WTC11 (cell line): ENCODE measurements around the gene PCDH10. TPM values are rescaled to one million over a fixed set of nuclear protein-coding genes. Genes with fewer than 3 reads are reported as not detected.

Source experiments
- ATAC-seq: fragments of 200-7000 bp; cut with Tn5 transposase; 2 replicates; pipeline ENCODE4 v1.10.0; 2021; ENCODE audit warnings: mild to moderate bottlenecking, moderate library complexity
- CTCF ChIA-PET: fragments of 300-600 bp; sonication (Branson Sonifier 250); formaldehyde crosslinking; loops from one replicate; lab custom pipeline; 2021; ENCODE audit warnings: antibody characterized with exemption; lab: Charles Lee
- POLR2A ChIA-PET: fragments of 350-600 bp; sonication (Branson Sonifier 250); formaldehyde crosslinking; loops from one replicate; lab custom pipeline; 2021; ENCODE audit warnings: antibody characterized with exemption; lab: Charles Lee
- DNase-seq: peaks from one replicate; pipeline ENCODE4 v3.0.0; 2021; ENCODE audit warnings: low spot score
- H3K27ac Mint-ChIP-seq: 2 replicates; pipeline ENCODE4 v1.8.0; 2021; ENCODE audit warnings: mixed read lengths
- H3K27me3 Mint-ChIP-seq: 2 replicates; pipeline ENCODE4 v1.8.0; 2021; ENCODE audit warnings: low read depth, mild to moderate bottlenecking, moderate library complexity, mixed read lengths
- H3K36me3 Mint-ChIP-seq: 2 replicates; pipeline ENCODE4 v1.8.0; 2021; ENCODE audit warnings: mixed read lengths
- H3K4me1 Mint-ChIP-seq: 2 replicates; pipeline ENCODE4 v1.8.0; 2022; ENCODE audit warnings: mixed read lengths
- H3K4me3 Mint-ChIP-seq: 2 replicates; pipeline ENCODE4 v1.8.0; 2021; ENCODE audit warnings: mild to moderate bottlenecking, moderate library complexity, mixed read lengths
- H3K9me3 Mint-ChIP-seq: 2 replicates; pipeline ENCODE4 v1.8.0; 2021; ENCODE audit warnings: mixed read lengths
- ESRRA ChIP-seq: sonication (generic); formaldehyde crosslinking; IDR thresholded peaks from 2 replicates; pipeline ENCODE4 v1.8.1; 2022; ENCODE audit warnings: mild to moderate bottlenecking, missing genetic modification reagents, borderline replicate concordance
- FOXP1 ChIP-seq: sonication (generic); formaldehyde crosslinking; IDR thresholded peaks from 2 replicates; pipeline ENCODE4 v1.8.0; 2022; ENCODE audit warnings: missing genetic modification reagents, mild to moderate bottlenecking, moderate library complexity, borderline replicate concordance
- HMGA2 ChIP-seq: fragments of 250-450 bp; sonication (Bioruptor Pico); IDR thresholded peaks from 2 replicates; pipeline ENCODE4 v1.4.0; 2021; ENCODE audit warnings: mild to moderate bottlenecking, moderate library complexity
- IRF2 ChIP-seq: sonication (generic); formaldehyde crosslinking; IDR thresholded peaks from 2 replicates; pipeline ENCODE4 v1.8.0; 2022; ENCODE audit warnings: low read depth, missing genetic modification reagents, borderline replicate concordance
- RELA ChIP-seq: sonication (generic); formaldehyde crosslinking; IDR thresholded peaks from 2 replicates; pipeline ENCODE4 v1.8.1; 2022; ENCODE audit warnings: missing genetic modification reagents, mild to moderate bottlenecking, borderline replicate concordance
- TEAD1 ChIP-seq: sonication (generic); formaldehyde crosslinking; IDR thresholded peaks from 2 replicates; pipeline ENCODE4 v1.8.0; 2022; ENCODE audit warnings: mild to moderate bottlenecking, missing genetic modification reagents
- ZNF281 ChIP-seq: sonication (generic); formaldehyde crosslinking; IDR thresholded peaks from 2 replicates; pipeline ENCODE4 v1.8.0; 2023; ENCODE audit warnings: mild to moderate bottlenecking, missing genetic modification reagents
- ZNF671 ChIP-seq: fragments of 250-450 bp; sonication (Bioruptor Pico); IDR thresholded peaks from 2 replicates; pipeline ENCODE4 v1.8.0; 2021; ENCODE audit warnings: mild to moderate bottlenecking
- ZSCAN18 ChIP-seq: fragments of 250-450 bp; sonication (Bioruptor Pico); IDR thresholded peaks from 2 replicates; pipeline ENCODE4 v2.1.2; 2022; ENCODE audit warnings: mild to moderate bottlenecking, moderate library complexity
- total RNA-seq: library from RNA; stranded (reverse); gene quantifications from 3 replicates; pipeline ENCODE4 v1.2.3, GENCODE V29; 2021
- TF ChIP-seq, protein P1 (sequence below): sonication (generic); formaldehyde crosslinking; IDR thresholded peaks from 2 replicates; pipeline ENCODE4 v1.8.1; 2022; ENCODE audit warnings: mild to moderate bottlenecking, moderate library complexity, missing genetic modification reagents
- TF ChIP-seq, protein P2 (sequence below): sonication (generic); formaldehyde crosslinking; IDR thresholded peaks from 2 replicates; pipeline ENCODE4 v1.8.1; 2022; ENCODE audit warnings: low read depth, mild to moderate bottlenecking, moderate library complexity, missing genetic modification reagents, borderline replicate concordance
- TF ChIP-seq, protein P3 (sequence below): fragments of 250-450 bp; sonication (Bioruptor Pico); IDR thresholded peaks from 2 replicates; pipeline ENCODE4 v1.9.0; 2021; ENCODE audit warnings: mild to moderate bottlenecking, borderline replicate concordance
- TF ChIP-seq, protein P4 (sequence below): fragments of 250-450 bp; sonication (Bioruptor Pico); IDR thresholded peaks from 2 replicates; pipeline ENCODE4 v1.9.0; 2021; ENCODE audit warnings: moderate library complexity, mild to moderate bottlenecking, inconsistent platforms, borderline replicate concordance

The PCDH10 gene
- total RNA-seq, 1 experiment from 2014 or later: 7.8 TPM

DNA sequence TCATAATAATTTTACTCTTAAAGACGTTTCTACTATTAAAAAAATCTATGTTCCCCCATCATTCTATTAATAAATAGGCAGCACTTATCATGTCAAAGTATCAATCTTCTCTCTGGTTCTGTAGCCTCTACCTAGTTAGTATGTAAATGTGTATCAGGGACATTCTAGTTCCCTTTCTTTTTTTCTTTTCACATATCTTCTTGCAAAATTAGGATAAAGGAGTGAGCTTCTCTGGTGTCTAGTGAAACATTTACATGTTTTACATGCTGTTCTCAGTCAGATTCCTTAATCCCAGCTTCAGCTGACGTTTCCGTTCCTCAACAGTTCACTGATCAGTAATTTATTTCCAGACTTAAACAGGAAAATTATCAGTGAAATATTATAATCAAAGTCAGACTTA, 11.8 kb downstream of the PCDH10 start:
- CTCF ChIA-PET: interaction anchor here (1.0 kb wide), 1 partner anchor 14 kb away, joined by 3 read pairs; no protein-coding TSS in a partner anchor
- TF ChIP-seq TEAD1 (CRISPR knock-in tag): no peak
- no peak for TF ChIP-seq IRF2 (CRISPR knock-in tag)
- TF ChIP-seq, protein P1, sequence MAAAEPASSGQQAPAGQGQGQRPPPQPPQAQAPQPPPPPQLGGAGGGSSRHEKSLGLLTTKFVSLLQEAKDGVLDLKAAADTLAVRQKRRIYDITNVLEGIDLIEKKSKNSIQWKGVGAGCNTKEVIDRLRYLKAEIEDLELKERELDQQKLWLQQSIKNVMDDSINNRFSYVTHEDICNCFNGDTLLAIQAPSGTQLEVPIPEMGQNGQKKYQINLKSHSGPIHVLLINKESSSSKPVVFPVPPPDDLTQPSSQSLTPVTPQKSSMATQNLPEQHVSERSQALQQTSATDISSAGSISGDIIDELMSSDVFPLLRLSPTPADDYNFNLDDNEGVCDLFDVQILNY (CRISPR knock-in tag): no peak
- no peak for DNase-seq
- no peaks in the 10 kb centered on the region for H3K9me3 Mint-ChIP-seq
- H3K36me3 Mint-ChIP-seq: 0 out of 2 replicates have a peak, but pooled peaks cover 3% of the 10 kb centered on the region
- peaks cover 15% of the 10 kb centered on the region for H3K4me1 Mint-ChIP-seq
- no peak overlapping the region for H3K27ac Mint-ChIP-seq
- POLR2A ChIA-PET: no interaction called here
- no peaks in the 10 kb centered on the region for H3K27me3 Mint-ChIP-seq
- H3K4me3 Mint-ChIP-seq: no peak overlapping the region
- no peak for ATAC-seq

- Mint-ChIP-seq H3K27ac (no peak overlapping the region), H3K9me3 (no peaks in the 10 kb centered on the region), H3K4me1 (peaks cover 6% of the 10 kb centered on the region), H3K36me3 (0 out of 2 replicates have a peak, but pooled peaks cover 3% of the 10 kb centered on the region), H3K4me3 (no peak overlapping the region), H3K27me3 (no peaks in the 10 kb centered on the region)
- ChIA-PET CTCF (interaction anchor here (1.0 kb wide), 1 partner anchor 15 kb away, joined by 3 read pairs; no protein-coding TSS in a partner anchor), POLR2A (no interaction called here)
- no peak for TF ChIP-seq ESRRA (CRISPR knock-in tag)
- TF ChIP-seq HMGA2: peak; percentile 67
- ATAC-seq (no peak), DNase-seq (no peak)
Measured at GRCh38 chr4:133161570-133162295, 12.6 kb downstream of the PCDH10 start.

- 0 out of 2 replicates have a peak, but pooled peaks cover 6% of the 10 kb centered on the region for H3K4me1 Mint-ChIP-seq
- peak overlapping the region; percentile 23; the same call in 1 of the 2 replicates for H3K27ac Mint-ChIP-seq
- no peak overlapping the region for H3K4me3 Mint-ChIP-seq
- ATAC-seq (peak; percentile 58), DNase-seq (no peak)
- POLR2A ChIA-PET: no interaction called here
- no peaks in the 10 kb centered on the region for H3K27me3 Mint-ChIP-seq
- TF ChIP-seq ZSCAN18 (CRISPR knock-in tag) (no peak), RELA (CRISPR knock-in tag) (no peak), ESRRA (CRISPR knock-in tag) (no peak), ZNF671 (CRISPR knock-in tag) (no peak), FOXP1 (CRISPR knock-in tag) (no peak), ZNF281 (CRISPR knock-in tag) (no peak)
- TF ChIP-seq, protein P2, sequence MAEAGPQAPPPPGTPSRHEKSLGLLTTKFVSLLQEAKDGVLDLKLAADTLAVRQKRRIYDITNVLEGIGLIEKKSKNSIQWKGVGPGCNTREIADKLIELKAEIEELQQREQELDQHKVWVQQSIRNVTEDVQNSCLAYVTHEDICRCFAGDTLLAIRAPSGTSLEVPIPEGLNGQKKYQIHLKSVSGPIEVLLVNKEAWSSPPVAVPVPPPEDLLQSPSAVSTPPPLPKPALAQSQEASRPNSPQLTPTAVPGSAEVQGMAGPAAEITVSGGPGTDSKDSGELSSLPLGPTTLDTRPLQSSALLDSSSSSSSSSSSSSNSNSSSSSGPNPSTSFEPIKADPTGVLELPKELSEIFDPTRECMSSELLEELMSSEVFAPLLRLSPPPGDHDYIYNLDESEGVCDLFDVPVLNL (CRISPR knock-in tag): no peak
- TF ChIP-seq, protein P3, sequence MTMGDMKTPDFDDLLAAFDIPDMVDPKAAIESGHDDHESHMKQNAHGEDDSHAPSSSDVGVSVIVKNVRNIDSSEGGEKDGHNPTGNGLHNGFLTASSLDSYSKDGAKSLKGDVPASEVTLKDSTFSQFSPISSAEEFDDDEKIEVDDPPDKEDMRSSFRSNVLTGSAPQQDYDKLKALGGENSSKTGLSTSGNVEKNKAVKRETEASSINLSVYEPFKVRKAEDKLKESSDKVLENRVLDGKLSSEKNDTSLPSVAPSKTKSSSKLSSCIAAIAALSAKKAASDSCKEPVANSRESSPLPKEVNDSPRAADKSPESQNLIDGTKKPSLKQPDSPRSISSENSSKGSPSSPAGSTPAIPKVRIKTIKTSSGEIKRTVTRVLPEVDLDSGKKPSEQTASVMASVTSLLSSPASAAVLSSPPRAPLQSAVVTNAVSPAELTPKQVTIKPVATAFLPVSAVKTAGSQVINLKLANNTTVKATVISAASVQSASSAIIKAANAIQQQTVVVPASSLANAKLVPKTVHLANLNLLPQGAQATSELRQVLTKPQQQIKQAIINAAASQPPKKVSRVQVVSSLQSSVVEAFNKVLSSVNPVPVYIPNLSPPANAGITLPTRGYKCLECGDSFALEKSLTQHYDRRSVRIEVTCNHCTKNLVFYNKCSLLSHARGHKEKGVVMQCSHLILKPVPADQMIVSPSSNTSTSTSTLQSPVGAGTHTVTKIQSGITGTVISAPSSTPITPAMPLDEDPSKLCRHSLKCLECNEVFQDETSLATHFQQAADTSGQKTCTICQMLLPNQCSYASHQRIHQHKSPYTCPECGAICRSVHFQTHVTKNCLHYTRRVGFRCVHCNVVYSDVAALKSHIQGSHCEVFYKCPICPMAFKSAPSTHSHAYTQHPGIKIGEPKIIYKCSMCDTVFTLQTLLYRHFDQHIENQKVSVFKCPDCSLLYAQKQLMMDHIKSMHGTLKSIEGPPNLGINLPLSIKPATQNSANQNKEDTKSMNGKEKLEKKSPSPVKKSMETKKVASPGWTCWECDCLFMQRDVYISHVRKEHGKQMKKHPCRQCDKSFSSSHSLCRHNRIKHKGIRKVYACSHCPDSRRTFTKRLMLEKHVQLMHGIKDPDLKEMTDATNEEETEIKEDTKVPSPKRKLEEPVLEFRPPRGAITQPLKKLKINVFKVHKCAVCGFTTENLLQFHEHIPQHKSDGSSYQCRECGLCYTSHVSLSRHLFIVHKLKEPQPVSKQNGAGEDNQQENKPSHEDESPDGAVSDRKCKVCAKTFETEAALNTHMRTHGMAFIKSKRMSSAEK (CRISPR knock-in tag): no peak
- TF ChIP-seq, protein P4, sequence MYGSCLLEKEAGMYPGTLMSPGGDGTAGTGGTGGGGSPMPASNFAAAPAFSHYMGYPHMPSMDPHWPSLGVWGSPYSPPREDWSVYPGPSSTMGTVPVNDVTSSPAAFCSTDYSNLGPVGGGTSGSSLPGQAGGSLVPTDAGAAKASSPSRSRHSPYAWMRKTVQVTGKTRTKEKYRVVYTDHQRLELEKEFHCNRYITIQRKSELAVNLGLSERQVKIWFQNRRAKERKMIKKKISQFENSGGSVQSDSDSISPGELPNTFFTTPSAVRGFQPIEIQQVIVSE (CRISPR knock-in tag): no peak
- CTCF ChIA-PET: interaction anchor here (1.1 to 1.3 kb wide), 2 partner anchors 8 to 17 kb away, joined by 6 read pairs; no protein-coding TSS in a partner anchor
- no peaks in the 10 kb centered on the region for H3K9me3 Mint-ChIP-seq
- 0 out of 2 replicates have a peak, but pooled peaks cover 3% of the 10 kb centered on the region for H3K36me3 Mint-ChIP-seq
Measured at GRCh38 chr4:133162941-133163340, 13.8 kb downstream of the PCDH10 start.
